Astrocyte of the spinal cord (primary cell): ENCODE measurements around the gene ARHGEF9.
A peak's percentile ranks its signal among the peaks of the same experiment; 100 is the strongest.

Experiments used
- DNase-seq: peaks from one replicate; pipeline ENCODE4 v3.0.0; 2011; ENCODE audit warnings: low read depth, low spot score
- H3K4me3 ChIP-seq: 2 replicates; pipeline ENCODE4 v1.5.1; 2011; ENCODE audit warnings: low read depth, mild to moderate bottlenecking, low read length, moderate library complexity
- CTCF ChIP-seq: IDR thresholded peaks from 2 replicates; pipeline ENCODE4 v1.5.1; 2012; ENCODE audit warnings: low read depth, mild to moderate bottlenecking, low read length, inconsistent platforms
- in situ Hi-C: cut with HindIII; loops from 2 replicates; pipeline ENCODE4 v1.10.0; 2017; ENCODE audit warnings: low sequenced_read_pairs

Gene ARHGEF9

DNA sequence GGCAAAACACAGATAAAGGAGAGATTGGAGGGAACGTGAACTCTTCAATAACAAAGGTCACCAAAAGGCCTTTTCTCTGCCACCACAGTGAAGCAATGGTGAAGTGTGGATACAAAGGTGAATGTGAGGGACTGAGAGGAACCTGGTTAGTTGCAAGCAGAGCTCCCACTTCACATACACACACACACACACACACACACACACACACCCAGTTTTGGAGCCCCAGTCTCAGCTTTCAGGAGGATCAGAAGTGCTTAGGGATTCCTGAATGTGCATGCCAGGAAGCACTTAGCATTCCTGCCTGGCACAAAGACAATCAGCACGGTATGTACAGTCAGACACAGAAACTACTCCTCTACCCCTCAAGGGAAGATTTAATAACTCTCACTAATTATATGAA lies 71.5 kb downstream of the ARHGEF9 start:
- no peak overlapping the region for H3K4me3 ChIP-seq
- in situ Hi-C loops: no loop called here
- TF ChIP-seq CTCF: no peak
- peak; percentile 6 for DNase-seq

DNA sequence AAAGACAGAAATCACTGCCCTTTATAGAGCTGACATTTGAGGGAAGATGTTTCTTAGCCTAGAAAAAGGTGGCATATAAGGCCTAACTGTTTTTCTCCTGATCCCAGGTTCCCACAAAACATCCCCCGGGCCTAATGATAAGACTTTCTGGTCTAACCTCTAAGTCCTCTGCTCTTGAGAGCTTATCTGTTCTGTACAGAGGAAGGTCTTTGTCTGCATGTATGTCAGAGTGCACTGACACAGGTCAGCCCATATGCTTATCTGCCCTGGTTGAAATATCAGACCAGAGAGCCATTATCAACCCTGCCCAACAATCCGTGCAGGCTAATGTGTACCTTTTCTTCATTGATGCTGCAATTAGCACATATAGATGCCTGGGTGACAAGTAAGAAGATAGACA lies 76.2 kb downstream of the ARHGEF9 start:
- no peak overlapping the region for H3K4me3 ChIP-seq
- in situ Hi-C loops: no loop called here
- no peak for TF ChIP-seq CTCF
- no peak for DNase-seq

DNA sequence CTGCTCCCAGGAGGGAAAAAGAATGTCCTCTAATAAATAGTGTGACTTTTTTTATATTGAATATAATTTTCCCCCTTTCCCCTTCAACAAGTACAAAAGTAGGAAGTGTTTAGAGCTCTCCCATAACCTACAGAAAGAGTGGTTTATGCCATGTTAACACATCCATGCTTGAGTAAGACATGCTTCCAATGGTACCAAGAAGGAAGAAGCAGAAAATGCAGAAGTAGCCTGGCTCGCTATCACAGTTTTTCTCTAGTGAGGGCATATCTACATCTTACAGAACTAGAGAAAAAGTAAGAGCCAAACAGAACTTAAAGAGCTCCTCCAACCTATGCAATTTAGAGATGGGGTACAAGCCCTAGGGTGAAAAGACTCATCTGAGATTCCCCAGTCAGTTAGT lies 82.5 kb downstream of the ARHGEF9 start:
- DNase-seq: no peak
- TF ChIP-seq CTCF: no peak
- in situ Hi-C loops: no loop called here
- H3K4me3 ChIP-seq: no peak overlapping the region

DNA sequence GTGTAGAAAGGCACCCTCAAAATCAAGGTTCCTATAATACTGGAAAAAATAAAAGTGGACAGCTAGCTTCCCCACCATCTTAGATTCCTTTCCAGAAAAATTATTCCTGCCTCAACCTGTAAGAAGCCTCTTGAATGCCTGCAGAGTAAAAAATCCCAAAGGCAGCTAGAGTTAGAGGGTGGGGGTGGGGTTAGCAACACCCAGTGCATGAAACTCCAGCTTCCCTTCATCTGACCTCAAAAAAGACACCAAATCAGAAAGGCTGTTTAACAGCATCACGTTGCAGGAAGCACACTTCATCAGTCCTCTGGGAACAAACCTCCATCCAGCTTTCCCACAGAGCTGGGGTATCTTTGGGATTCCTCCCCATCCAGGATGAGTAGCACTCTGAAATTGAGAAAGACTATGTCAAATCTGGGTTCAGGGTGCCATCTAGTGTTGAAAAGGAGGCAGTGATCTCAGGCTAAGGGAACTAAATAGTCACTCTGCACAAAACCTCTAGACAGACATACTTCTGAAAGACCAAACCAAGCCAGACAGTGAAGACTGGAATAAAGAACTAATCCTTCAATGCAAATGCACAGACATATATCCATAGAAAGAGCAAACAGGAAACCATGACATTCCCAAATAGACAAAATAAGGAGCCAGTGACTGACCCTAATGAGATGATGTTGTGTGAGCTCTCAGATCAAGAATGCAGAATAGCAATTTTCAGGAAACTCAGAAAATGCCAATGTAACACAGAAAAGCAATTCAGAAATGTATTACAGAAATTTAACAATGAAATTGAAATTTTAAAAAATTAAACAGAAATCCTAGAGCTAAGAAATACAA lies 97.9 kb downstream of the ARHGEF9 start:
- no peak overlapping the region for H3K4me3 ChIP-seq
- DNase-seq: peak; percentile 48
- TF ChIP-seq CTCF: peak; percentile 66
- in situ Hi-C loops: no loop called here

GRCh38 chrX:63680423-63680822 lies 104.6 kb downstream of the ARHGEF9 start:
- no peak for DNase-seq
- H3K4me3 ChIP-seq: no peak overlapping the region
- in situ Hi-C loops: no loop called here
- no peak for TF ChIP-seq CTCF

GRCh38 chrX:63679432-63679831 lies 105.6 kb downstream of the ARHGEF9 start:
- DNase-seq: no peak
- H3K4me3 ChIP-seq: no peak overlapping the region
- in situ Hi-C loops: no loop called here
- no peak for TF ChIP-seq CTCF

DNA sequence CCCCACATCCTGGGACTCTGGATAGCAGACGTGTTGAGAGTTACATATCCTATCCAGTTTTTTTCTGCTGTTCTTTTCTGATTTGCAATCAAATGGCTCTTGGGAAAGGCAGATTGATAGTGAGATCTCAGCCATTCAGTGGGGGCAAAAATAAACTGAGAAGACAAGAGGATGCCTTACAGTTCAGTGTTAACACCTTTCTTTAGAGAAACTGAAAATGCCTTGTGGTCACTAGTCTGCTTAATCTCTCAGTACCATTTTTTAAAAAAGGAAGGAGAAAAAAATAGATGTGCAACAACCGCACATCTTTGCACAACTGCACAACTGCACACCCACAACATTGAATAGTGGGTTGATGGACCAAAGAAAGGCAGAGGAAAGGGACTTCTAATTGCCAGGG lies 109.3 kb downstream of the ARHGEF9 start:
- TF ChIP-seq CTCF: no peak
- in situ Hi-C loops: no loop called here
- DNase-seq: no peak
- H3K4me3 ChIP-seq: no peak overlapping the region
